IMR-90 (cell line): ENCODE data around the gene BSPRY. TPM values are rescaled to one million over a fixed set of nuclear protein-coding genes. Genes with fewer than 3 reads are reported as not detected.

Experiments used
- ATAC-seq: fragments of 200-7000 bp; cut with Tn5 transposase; 2 replicates; pipeline ENCODE4 v1.9.1; 2020; ENCODE audit warnings: low read depth, mild to moderate bottlenecking, moderate library complexity
- BruUV-seq: library from RNA; stranded (reverse); fragments of 400-500 nt; replicated peaks from 2 replicates; lab custom pipeline; 2021; lab: Mats Ljungman, UMichigan
- CTCF ChIA-PET: fragments of 300-600 bp; formaldehyde crosslinking; extraction: SDS; loops from one replicate; lab custom pipeline; 2021; ENCODE audit warnings: antibody characterized with exemption; lab: Yijun Ruan, JAX
- POLR2A ChIA-PET: fragments of 300-600 bp; sonication (Branson Sonifier 250); formaldehyde crosslinking; loops from one replicate; lab custom pipeline; 2022; ENCODE audit warnings: antibody characterized with exemption; ENCODE audit not compliant: unreplicated experiment; lab: Charles Lee
- DNase-seq: peaks from one replicate; pipeline ENCODE4 v3.0.0; 2013
- H2AFZ ChIP-seq: replicated peaks from 2 replicates; pipeline ENCODE3; 2013; ENCODE audit warnings: low read length, mild to moderate bottlenecking; ENCODE audit not compliant: poor library complexity
- H2AK5ac ChIP-seq: 2 replicates; pipeline ENCODE4 v1.6.1; 2013; ENCODE audit warnings: low read depth, low read length, inconsistent platforms
- H2AK9ac ChIP-seq: replicated peaks from 2 replicates; pipeline ENCODE3; 2013; ENCODE audit warnings: mild to moderate bottlenecking, low read depth, low read length, moderate library complexity; ENCODE audit not compliant: poor library complexity
- H2BK120ac ChIP-seq: 2 replicates; pipeline ENCODE4 v1.6.1; 2013; ENCODE audit warnings: low read depth, low read length, inconsistent platforms
- H2BK15ac ChIP-seq: 3 replicates; pipeline ENCODE4 v1.6.1; 2013; ENCODE audit warnings: low read depth, low read length, inconsistent platforms
- H2BK20ac ChIP-seq: 2 replicates; pipeline ENCODE4 v1.6.1; 2013; ENCODE audit warnings: low read depth, mild to moderate bottlenecking, inconsistent platforms, low read length, moderate library complexity
- H2BK5ac ChIP-seq: 2 replicates; pipeline ENCODE4 v1.6.1; 2013; ENCODE audit warnings: mild to moderate bottlenecking, low read depth, low read length, inconsistent platforms; ENCODE audit not compliant: poor library complexity, severe bottlenecking
- H3K14ac ChIP-seq: replicated peaks from 2 replicates; pipeline ENCODE4 v1.6.1; 2013; ENCODE audit warnings: low read depth, low read length, inconsistent platforms
- H3K18ac ChIP-seq: 2 replicates; pipeline ENCODE4 v1.6.1; 2013; ENCODE audit warnings: low read depth, low read length, control low read depth
- H3K23ac ChIP-seq: 2 replicates; pipeline ENCODE4 v1.6.1; 2013; ENCODE audit warnings: low read depth, low read length, inconsistent platforms
- H3K27ac ChIP-seq: 2 replicates; pipeline ENCODE4 v1.5.1; 2013; ENCODE audit warnings: mild to moderate bottlenecking, control low read depth, low read length; ENCODE audit not compliant: insufficient read depth
- H3K27me3 ChIP-seq: 2 replicates; pipeline ENCODE4 v1.6.1; 2013; ENCODE audit warnings: low read length; ENCODE audit not compliant: control insufficient read depth, insufficient read depth
- H3K36me3 ChIP-seq: 2 replicates; pipeline ENCODE4 v1.6.1; 2013; ENCODE audit warnings: low read length, mixed read lengths; ENCODE audit not compliant: control insufficient read depth, insufficient read depth
- H3K4ac ChIP-seq: 2 replicates; pipeline ENCODE4 v1.6.1; 2013; ENCODE audit warnings: low read depth, low read length, inconsistent platforms
- H3K4me1 ChIP-seq: 2 replicates; pipeline ENCODE4 v1.6.1; 2013; ENCODE audit warnings: low read length, mixed read lengths; ENCODE audit not compliant: control insufficient read depth, insufficient read depth
- H3K4me2 ChIP-seq: 2 replicates; pipeline ENCODE4 v1.6.1; 2013; ENCODE audit warnings: low read depth, mild to moderate bottlenecking, control low read depth, low read length, moderate library complexity
- H3K4me3 ChIP-seq: 2 replicates; pipeline ENCODE4 v1.5.1; 2013; ENCODE audit warnings: low read depth, mild to moderate bottlenecking, control low read depth, low read length, moderate library complexity; ENCODE audit not compliant: insufficient read depth
- H3K56ac ChIP-seq: 2 replicates; pipeline ENCODE4 v1.6.1; 2013; ENCODE audit warnings: low read length, inconsistent platforms; ENCODE audit not compliant: insufficient read depth; ENCODE audit errors: extremely low read depth
- H3K79me1 ChIP-seq, 2 experiments: 2 replicates each; pipeline ENCODE4 v1.6.1; 2013; ENCODE audit warnings: low read length in 2 of 2, inconsistent platforms in 1 of 2, low read depth in 1 of 2
- H3K9ac ChIP-seq: 2 replicates; pipeline ENCODE4 v1.6.1; 2013; ENCODE audit warnings: low read depth, low read length, control low read depth
- H3K9me1 ChIP-seq: 2 replicates; pipeline ENCODE4 v1.6.1; 2013; ENCODE audit warnings: low read length, inconsistent platforms; ENCODE audit not compliant: insufficient read depth
- H3K9me3 ChIP-seq: 2 replicates; pipeline ENCODE4 v1.6.1; 2013; ENCODE audit warnings: low read length; ENCODE audit not compliant: control insufficient read depth, insufficient read depth
- H4K20me1 ChIP-seq: 2 replicates; pipeline ENCODE4 v1.6.1; 2013; ENCODE audit warnings: low read length, inconsistent platforms; ENCODE audit not compliant: insufficient read depth
- H4K5ac ChIP-seq: 2 replicates; pipeline ENCODE4 v1.6.1; 2013; ENCODE audit warnings: mild to moderate bottlenecking, low read depth, low read length, control low read depth
- H4K8ac ChIP-seq, 2 experiments: 2 replicates each; pipeline ENCODE4 v1.6.1; 2013; ENCODE audit warnings: low read depth in 2 of 2, low read length in 2 of 2, control low read depth in 1 of 2, inconsistent platforms in 1 of 2
- H4K91ac ChIP-seq: 2 replicates; pipeline ENCODE4 v1.6.1; 2013; ENCODE audit warnings: low read depth, low read length, inconsistent platforms; ENCODE audit not compliant: insufficient read depth
- BHLHE40 ChIP-seq: fragments of 150-350 bp; IDR thresholded peaks from 2 replicates; pipeline ENCODE4 v1.6.1; 2016; ENCODE audit warnings: mild to moderate bottlenecking, low read depth, low read length
- CEBPB ChIP-seq: IDR thresholded peaks from 2 replicates; pipeline ENCODE4 v1.6.1; 2012; ENCODE audit warnings: low read depth, low read length, improper control_type of control experiment
- CHD1 ChIP-seq: IDR thresholded peaks from 2 replicates; pipeline ENCODE4 v1.6.1; 2012; ENCODE audit warnings: low read depth, low read length, improper control_type of control experiment
- CTCF ChIP-seq: conservative IDR thresholded peaks from 2 replicates; pipeline ENCODE4 v1.5.1; 2012; ENCODE audit warnings: mild to moderate bottlenecking, low read depth, low read length, improper control_type of control experiment
- ELK1 ChIP-seq: fragments of 150-350 bp; IDR thresholded peaks from 2 replicates; pipeline ENCODE4 v1.6.1; 2016; ENCODE audit warnings: low read depth, mild to moderate bottlenecking, low read length, moderate library complexity, borderline replicate concordance
- FOS ChIP-seq: fragments of 150-350 bp; IDR thresholded peaks from 2 replicates; pipeline ENCODE4 v1.6.1; 2016; ENCODE audit warnings: low read depth, low read length
- MAFK ChIP-seq: IDR thresholded peaks from 2 replicates; pipeline ENCODE4 v1.6.1; 2012; ENCODE audit warnings: low read depth, low read length, improper control_type of control experiment
- MAZ ChIP-seq: IDR thresholded peaks from 2 replicates; pipeline ENCODE4 v1.6.1; 2012; ENCODE audit warnings: low read depth, mild to moderate bottlenecking, low read length, improper control_type of control experiment, moderate library complexity, borderline replicate concordance
- MXI1 ChIP-seq: IDR thresholded peaks from 2 replicates; pipeline ENCODE4 v1.6.1; 2012; ENCODE audit warnings: low read depth, mild to moderate bottlenecking, low read length, moderate library complexity, borderline replicate concordance
- NFE2L2 ChIP-seq: fragments of 150-350 bp; IDR thresholded peaks from 2 replicates; pipeline ENCODE4 v1.6.1; 2016; ENCODE audit warnings: low read depth, mild to moderate bottlenecking, low read length
- POLR2A ChIP-seq: IDR thresholded peaks from 2 replicates; pipeline ENCODE4 v1.6.1; 2012; ENCODE audit warnings: mild to moderate bottlenecking, low read depth, low read length
- RAD21 ChIP-seq: IDR thresholded peaks from 2 replicates; pipeline ENCODE4 v1.6.1; 2012; ENCODE audit warnings: low read length, improper control_type of control experiment
- RCOR1 ChIP-seq: IDR thresholded peaks from 2 replicates; pipeline ENCODE4 v1.6.1; 2012; ENCODE audit warnings: mild to moderate bottlenecking, low read length, improper control_type of control experiment; ENCODE audit not compliant: insufficient replicate concordance
- RFX5 ChIP-seq: IDR thresholded peaks from 2 replicates; pipeline ENCODE4 v1.8.0; 2012; ENCODE audit warnings: low read depth, mild to moderate bottlenecking, low read length, moderate library complexity
- SMC3 ChIP-seq: fragments of 150-350 bp; IDR thresholded peaks from 2 replicates; pipeline ENCODE4 v1.6.1; 2016; ENCODE audit warnings: low read depth, mild to moderate bottlenecking, antibody characterized with exemption, low read length, moderate library complexity
- USF2 ChIP-seq: fragments of 150-350 bp; IDR thresholded peaks from 2 replicates; pipeline ENCODE4 v1.6.1; 2017; ENCODE audit warnings: mild to moderate bottlenecking, antibody characterized with exemption, low read length, low read depth
- WGBS, 2 experiments: methylation state at CpG; one replicate each; pipeline versions ENCODE4 v1.1.5 to v1.1.7; 2013; ENCODE audit warnings: missing lambda C conversion rate in 2 of 2; ENCODE audit not compliant: insufficient read length in 1 of 2; ENCODE audit errors: extremely low coverage in 2 of 2; 5-methylcytosine and 5-hydroxymethylcytosine counted together
- dilution Hi-C: fragments of 300-500 bp; cut with HindIII; formaldehyde crosslinking; loops from one replicate; pipeline ENCODE4 v1.14.3; 2018; ENCODE audit warnings: low sequenced_read_pairs; ENCODE audit not compliant: unreplicated experiment
- in situ Hi-C: fragments of 300-500 bp; cut with MboI; formaldehyde crosslinking; loops from 3 replicates; pipeline ENCODE4 v1.14.3; 2019; ENCODE audit warnings: low sequenced_read_pairs, inconsistent platforms, mixed read lengths
- intact Hi-C: fragments of 100-400 bp; cut with micrococcal nuclease; formaldehyde crosslinking; loops from 2 replicates; pipeline ENCODE4 v1.10.0; 2022
- polyA plus RNA-seq, 3 experiments: library from polyadenylated mRNA; depleted of rRNA; stranded (reverse); fragments of >200 nt; gene quantifications; 2 replicates each; pipeline ENCODE4 v1.2.3, GENCODE V29; 2012; ENCODE audit warnings: low replicate concordance in 1 of 3
- total RNA-seq: library from RNA; depleted of rRNA; stranded (reverse); fragments of >200 nt; gene quantifications from 2 replicates; pipeline ENCODE4 v1.2.3, GENCODE V29; 2012

BSPRY gene
- total and polyA plus RNA-seq, 2 of the 4 experiments (the other 2 are of a cell fraction), result not detected

- ATAC-seq (no peak), DNase-seq (no peak)
- no peak overlapping the region for H3K9ac ChIP-seq
- intact Hi-C loops, result no loop called here
- no peak overlapping the region for H4K5ac ChIP-seq
- H3K9me3 ChIP-seq, result no peaks in the 10 kb centered on the region
- POLR2A ChIA-PET, result no interaction called here
- no peak overlapping the region for H2BK5ac ChIP-seq
- no peak overlapping the region for H3K23ac ChIP-seq
- H2AK5ac ChIP-seq, result no peak overlapping the region
- CTCF ChIA-PET, result no interaction called here
- H2AFZ ChIP-seq, result no peak overlapping the region
- no peak overlapping the region for H3K14ac ChIP-seq
- H3K4me3 ChIP-seq, result no peak overlapping the region
- H3K27me3 ChIP-seq, result no peaks in the 10 kb centered on the region; the same call in 1 of the 2 replicates
- no peak overlapping the region for H2BK15ac ChIP-seq
- H3K9me1 ChIP-seq, result no peaks in the 10 kb centered on the region
- BruUV-seq, result no TSS peak
- H3K4me2 ChIP-seq, result no peak overlapping the region
- H2BK120ac ChIP-seq, result no peak overlapping the region
- no peak overlapping the region for H2AK9ac ChIP-seq
- no peaks in the 10 kb centered on the region for H3K79me1 ChIP-seq
- no peak overlapping the region for H3K18ac ChIP-seq
- H3K36me3 ChIP-seq, result no peaks in the 10 kb centered on the region; the same call in 1 of the 2 replicates
- no peak overlapping the region for H2BK20ac ChIP-seq
- H3K56ac ChIP-seq, result no peak overlapping the region
- dilution Hi-C loops, result no loop called here
- 86% methylated on average over 1 of the region's 8 CpGs; no CpG with 5 or more reads in 1 of the 2 experiments for WGBS, 2 experiments
- H4K8ac ChIP-seq, result no peak overlapping the region
- in situ Hi-C loops, result no loop called here
- TF ChIP-seq POLR2A (no peak), USF2 (no peak), MXI1 (no peak), MAZ (no peak), NFE2L2 (no peak), CTCF (no peak), FOS (no peak), BHLHE40 (no peak), CEBPB (no peak), MAFK (no peak), RCOR1 (no peak), SMC3 (no peak), RAD21 (no peak), CHD1 (no peak), RFX5 (no peak), ELK1 (no peak)
- peaks cover 2% of the 10 kb centered on the region; the same call in 1 of the 2 replicates for H3K4me1 ChIP-seq
- no peak overlapping the region for H4K91ac ChIP-seq
- H4K20me1 ChIP-seq, result no peaks in the 10 kb centered on the region
- H3K27ac ChIP-seq, result no peak overlapping the region
- no peak overlapping the region for H3K4ac ChIP-seq
Measured at GRCh38 chr9:113381909-113382411, 32.6 kb downstream of the BSPRY start.
